Peyer's patch (tissue), 4 donors: ENCODE results near the gene HOXB8.

Experiments
- CTCF ChIP-seq, 6 experiments: fragments of 450-650 bp in 4 of 6; fragments of 200-600 bp in 2 of 6; sonication (generic) in 1 of 6; IDR thresholded peaks; one replicate each; pipeline ENCODE4 v1.5.1; 2017 to 2019; ENCODE audit warnings: antibody characterized with exemption in 6 of 6, mild to moderate bottlenecking in 3 of 6, moderate library complexity in 1 of 6
- POLR2A ChIP-seq, 2 donors: fragments of 450-650 bp; IDR thresholded peaks; one replicate each; pipeline ENCODE4 v1.5.1; 2017; ENCODE audit warnings: antibody characterized with exemption in 2 of 2, mild to moderate bottlenecking in 2 of 2, moderate library complexity in 2 of 2

- no peak for TF ChIP-seq CTCF (IDR thresholded peaks at IDR 0.05)
- no peak for TF ChIP-seq POLR2A (IDR thresholded peaks at IDR 0.05)
These were observed 12.8 kb upstream of the HOXB8 start for GRCh38 chr17:48627623-48628521.
